ENCODE data around the gene HPGDS. TPM values are rescaled to one million over a fixed set of nuclear protein-coding genes. Genes with fewer than 3 reads are reported as not detected.
"Not testable (repeated sequence)": the region's sequence is repeated elsewhere in the genome, so short reads cannot be mapped to it uniquely, and the experiment has no call there.

The HPGDS gene
- not detected for polyA plus RNA-seq (2013, experiment 1 of 2)
- polyA plus RNA-seq (2013, experiment 2 of 2), result not detected

GRCh38 chr4:94342694-94343093 lies at the start of gene HPGDS:
HPGDS (minus strand) TSS chr4:94342836; CDS start chr4:94334629, 8,207 bp downstream.
- no peak within 1 kb of the TSS for H3K4me3 ChIP-seq (ENCODE audit: extremely low read depth, insufficient read depth, low read length, poor library complexity, severe bottlenecking)
- H3K4me1 ChIP-seq (ENCODE audit: control insufficient read depth, insufficient read depth, low read length, poor library complexity, severe bottlenecking), result peaks cover 8% of the 10 kb centered on the region
- H3K36me3 ChIP-seq (ENCODE audit: control insufficient read depth, insufficient read depth, low read length), result no peaks in the 10 kb centered on the region
- no peak within 1 kb of the TSS for H3K27ac ChIP-seq (ENCODE audit: low read depth, low read length, severe bottlenecking)
- WGBS, 2 experiments (ENCODE audit: insufficient coverage in 2 of 2), result 94% methylated on average over 3 of the region's 5 CpGs; no CpG with 5 or more reads in 1 of the 2 experiments
- no peaks in the 10 kb centered on the region for H3K9me3 ChIP-seq (ENCODE audit: control insufficient read depth, low read length)

GRCh38 chr4:94390804-94391410 lies 48.3 kb upstream of the HPGDS start:
- H3K4me1 ChIP-seq (ENCODE audit: control insufficient read depth, insufficient read depth, low read length, poor library complexity, severe bottlenecking), result no peaks in the 10 kb centered on the region
- no peak overlapping the region for H3K4me3 ChIP-seq (ENCODE audit: extremely low read depth, insufficient read depth, low read length, poor library complexity, severe bottlenecking)
- no peak overlapping the region for H3K27ac ChIP-seq (ENCODE audit: low read depth, low read length, severe bottlenecking)
- no peaks in the 10 kb centered on the region for H3K36me3 ChIP-seq (ENCODE audit: control insufficient read depth, insufficient read depth, low read length)
- WGBS, 2 experiments (ENCODE audit: insufficient coverage in 2 of 2), result 94 to 100% methylated on average over 1 to 2 of the region's 2 CpGs
- peaks cover 7% of the 10 kb centered on the region for H3K9me3 ChIP-seq (ENCODE audit: control insufficient read depth, low read length)

GRCh38 chr4:94389595-94390267 lies 47.1 kb upstream of the HPGDS start:
- Histone ChIP-seq H3K27ac (ENCODE audit: low read depth, low read length, severe bottlenecking) (no peak overlapping the region), H3K9me3 (ENCODE audit: control insufficient read depth, low read length) (peaks cover 7% of the 10 kb centered on the region), H3K4me3 (ENCODE audit: extremely low read depth, insufficient read depth, low read length, poor library complexity, severe bottlenecking) (no peak overlapping the region), H3K4me1 (ENCODE audit: control insufficient read depth, insufficient read depth, low read length, poor library complexity, severe bottlenecking) (no peaks in the 10 kb centered on the region), H3K36me3 (ENCODE audit: control insufficient read depth, insufficient read depth, low read length) (no peaks in the 10 kb centered on the region)
- 79 to 100% methylated on average over 2 to 3 of the region's 5 CpGs for WGBS, 2 experiments (ENCODE audit: insufficient coverage in 2 of 2)

- H3K4me3 ChIP-seq (ENCODE audit: extremely low read depth, insufficient read depth, low read length, poor library complexity, severe bottlenecking); H3K36me3 ChIP-seq (ENCODE audit: control insufficient read depth, insufficient read depth, low read length); H3K4me1 ChIP-seq (ENCODE audit: control insufficient read depth, insufficient read depth, low read length, poor library complexity, severe bottlenecking); H3K27ac ChIP-seq (ENCODE audit: low read depth, low read length, severe bottlenecking); H3K9me3 ChIP-seq (ENCODE audit: control insufficient read depth, low read length): not testable (repeated sequence)
- WGBS, 2 experiments (ENCODE audit: insufficient coverage in 2 of 2), result 69 to 70% methylated on average over 2 to 4 of the region's 4 CpGs
Measured at GRCh38 chr4:94387965-94388364, 45.3 kb upstream of the HPGDS start.

GRCh38 chr4:94385452-94385851 lies 42.8 kb upstream of the HPGDS start:
- not testable (repeated sequence) for H3K4me3 ChIP-seq (ENCODE audit: extremely low read depth, insufficient read depth, low read length, poor library complexity, severe bottlenecking); H3K27ac ChIP-seq (ENCODE audit: low read depth, low read length, severe bottlenecking); H3K9me3 ChIP-seq (ENCODE audit: control insufficient read depth, low read length); H3K4me1 ChIP-seq (ENCODE audit: control insufficient read depth, insufficient read depth, low read length, poor library complexity, severe bottlenecking); H3K36me3 ChIP-seq (ENCODE audit: control insufficient read depth, insufficient read depth, low read length)
- 97 to 98% methylated on average over 3 of the region's 3 CpGs for WGBS, 2 experiments (ENCODE audit: insufficient coverage in 2 of 2)

- not testable (repeated sequence) for H3K4me3 ChIP-seq (ENCODE audit: extremely low read depth, insufficient read depth, low read length, poor library complexity, severe bottlenecking); H3K9me3 ChIP-seq (ENCODE audit: control insufficient read depth, low read length); H3K4me1 ChIP-seq (ENCODE audit: control insufficient read depth, insufficient read depth, low read length, poor library complexity, severe bottlenecking); H3K27ac ChIP-seq (ENCODE audit: low read depth, low read length, severe bottlenecking); H3K36me3 ChIP-seq (ENCODE audit: control insufficient read depth, insufficient read depth, low read length)
- WGBS, 2 experiments (ENCODE audit: insufficient coverage in 2 of 2), result 38 to 49% methylated on average over 3 to 4 of the region's 5 CpGs
Measured at GRCh38 chr4:94382891-94383290, 40.3 kb upstream of the HPGDS start.

- Histone ChIP-seq H3K9me3 (ENCODE audit: control insufficient read depth, low read length) (no peaks in the 10 kb centered on the region), H3K4me1 (ENCODE audit: control insufficient read depth, insufficient read depth, low read length, poor library complexity, severe bottlenecking) (no peaks in the 10 kb centered on the region), H3K27ac (ENCODE audit: low read depth, low read length, severe bottlenecking) (no peak overlapping the region), H3K4me3 (ENCODE audit: extremely low read depth, insufficient read depth, low read length, poor library complexity, severe bottlenecking) (no peak overlapping the region), H3K36me3 (ENCODE audit: control insufficient read depth, insufficient read depth, low read length) (no peaks in the 10 kb centered on the region)
- WGBS, 2 experiments (ENCODE audit: insufficient coverage in 2 of 2), result 100% methylated on average over 2 of the region's 3 CpGs
Measured at GRCh38 chr4:94378047-94378446, 35.4 kb upstream of the HPGDS start.

GRCh38 chr4:94377294-94377693 lies 34.7 kb upstream of the HPGDS start:
- Histone ChIP-seq H3K9me3 (ENCODE audit: control insufficient read depth, low read length) (no peaks in the 10 kb centered on the region), H3K4me1 (ENCODE audit: control insufficient read depth, insufficient read depth, low read length, poor library complexity, severe bottlenecking) (no peaks in the 10 kb centered on the region), H3K4me3 (ENCODE audit: extremely low read depth, insufficient read depth, low read length, poor library complexity, severe bottlenecking) (no peak overlapping the region), H3K27ac (ENCODE audit: low read depth, low read length, severe bottlenecking) (no peak overlapping the region), H3K36me3 (ENCODE audit: control insufficient read depth, insufficient read depth, low read length) (no peaks in the 10 kb centered on the region)
- 100% methylated on average over 1 of the region's 2 CpGs for WGBS, 2 experiments (ENCODE audit: insufficient coverage in 2 of 2)

GRCh38 chr4:94375364-94375763 lies 32.7 kb upstream of the HPGDS start:
- H3K9me3 ChIP-seq (ENCODE audit: control insufficient read depth, low read length), result no peaks in the 10 kb centered on the region
- WGBS, 2 experiments (ENCODE audit: insufficient coverage in 2 of 2), result 64 to 76% methylated on average over 3 of the region's 3 CpGs
- no peaks in the 10 kb centered on the region for H3K36me3 ChIP-seq (ENCODE audit: control insufficient read depth, insufficient read depth, low read length)
- H3K4me1 ChIP-seq (ENCODE audit: control insufficient read depth, insufficient read depth, low read length, poor library complexity, severe bottlenecking), result no peaks in the 10 kb centered on the region
- no peak overlapping the region for H3K27ac ChIP-seq (ENCODE audit: low read depth, low read length, severe bottlenecking)
- H3K4me3 ChIP-seq (ENCODE audit: extremely low read depth, insufficient read depth, low read length, poor library complexity, severe bottlenecking), result no peak overlapping the region

- Histone ChIP-seq H3K36me3 (ENCODE audit: control insufficient read depth, insufficient read depth, low read length) (no peaks in the 10 kb centered on the region), H3K27ac (ENCODE audit: low read depth, low read length, severe bottlenecking) (no peak overlapping the region), H3K4me1 (ENCODE audit: control insufficient read depth, insufficient read depth, low read length, poor library complexity, severe bottlenecking) (no peaks in the 10 kb centered on the region), H3K9me3 (ENCODE audit: control insufficient read depth, low read length) (no peaks in the 10 kb centered on the region), H3K4me3 (ENCODE audit: extremely low read depth, insufficient read depth, low read length, poor library complexity, severe bottlenecking) (no peak overlapping the region)
- WGBS, 2 experiments (ENCODE audit: insufficient coverage in 2 of 2), result 88 to 100% methylated on average over 3 of the region's 3 CpGs
Measured at GRCh38 chr4:94373752-94374151, 31.1 kb upstream of the HPGDS start.

- Histone ChIP-seq H3K4me3 (ENCODE audit: extremely low read depth, insufficient read depth, low read length, poor library complexity, severe bottlenecking) (no peak overlapping the region), H3K9me3 (ENCODE audit: control insufficient read depth, low read length) (no peaks in the 10 kb centered on the region), H3K36me3 (ENCODE audit: control insufficient read depth, insufficient read depth, low read length) (no peaks in the 10 kb centered on the region), H3K27ac (ENCODE audit: low read depth, low read length, severe bottlenecking) (no peak overlapping the region), H3K4me1 (ENCODE audit: control insufficient read depth, insufficient read depth, low read length, poor library complexity, severe bottlenecking) (no peaks in the 10 kb centered on the region)
- no CpG with 5 or more reads among the region's 3 CpGs for WGBS, 2 experiments (ENCODE audit: insufficient coverage in 2 of 2)
Measured at GRCh38 chr4:94372991-94373390, 30.4 kb upstream of the HPGDS start.
